OCI-LY1 (cell line): ENCODE results near the gene KLF11.
"Not testable (repeated sequence)": the region's sequence is repeated elsewhere in the genome, so short reads cannot be mapped to it uniquely, and the experiment has no call there.

Experiments
- H2AFZ ChIP-seq: fragments of 200-600 bp; sonication (generic), shearing (Covaris generic); 2 replicates; pipeline ENCODE4 v1.6.0; 2014; ENCODE audit warnings: antibody characterized with exemption, mild to moderate bottlenecking, low read length
- H3F3A ChIP-seq: fragments of 200-600 bp; sonication (generic), shearing (Covaris generic); 2 replicates; pipeline ENCODE4 v1.6.0; 2014; ENCODE audit warnings: mild to moderate bottlenecking, antibody characterized with exemption, low read length, moderate library complexity; ENCODE audit not compliant: insufficient read depth
- H3K27ac ChIP-seq: fragments of 200-600 bp; sonication (generic); 2 replicates; pipeline ENCODE4 v1.5.1; 2014; ENCODE audit warnings: low read length, mixed run types, mild to moderate bottlenecking, low read depth; ENCODE audit not compliant: poor library complexity, severe bottlenecking
- H3K27me3 ChIP-seq: fragments of 200-600 bp; sonication (generic); 2 replicates; pipeline ENCODE4 v1.6.0; 2014; ENCODE audit warnings: antibody characterized with exemption, mild to moderate bottlenecking, low read length, moderate library complexity; ENCODE audit not compliant: insufficient read depth
- H3K36me3 ChIP-seq: fragments of 200-600 bp; sonication (generic); 2 replicates; pipeline ENCODE4 v1.6.1; 2014; ENCODE audit warnings: mild to moderate bottlenecking, antibody characterized with exemption, low read length, moderate library complexity, mixed read lengths; ENCODE audit not compliant: insufficient read depth
- H3K4me1 ChIP-seq: fragments of 200-600 bp; sonication (generic); 2 replicates; pipeline ENCODE4 v1.5.1; 2014; ENCODE audit warnings: mild to moderate bottlenecking, low read length, moderate library complexity; ENCODE audit not compliant: insufficient read depth, severe bottlenecking
- H3K4me2 ChIP-seq: fragments of 200-600 bp; sonication (generic), shearing (Covaris generic); 2 replicates; pipeline ENCODE4 v1.6.1; 2014; ENCODE audit warnings: low read length
- H3K4me3 ChIP-seq: fragments of 200-600 bp; sonication (generic); 2 replicates; pipeline ENCODE4 v1.5.1; 2014; ENCODE audit warnings: low read length, low read depth, mild to moderate bottlenecking, mixed read lengths; ENCODE audit not compliant: poor library complexity, severe bottlenecking
- H3K79me2 ChIP-seq: fragments of 200-600 bp; shearing (Covaris generic); 2 replicates; pipeline ENCODE4 v1.6.1; 2016; ENCODE audit warnings: mixed run types, low read length, mixed read lengths; ENCODE audit not compliant: insufficient read depth
- H3K9ac ChIP-seq: fragments of 200-600 bp; sonication (generic), shearing (Covaris generic); 2 replicates; pipeline ENCODE4 v1.6.1; 2014; ENCODE audit warnings: mild to moderate bottlenecking, low read length, mixed read lengths
- H3K9me2 ChIP-seq: fragments of 200-600 bp; sonication (generic), shearing (Covaris generic); 2 replicates; pipeline ENCODE4 v1.6.1; 2014; ENCODE audit warnings: low read depth, mild to moderate bottlenecking, low read length, mixed read lengths
- H3K9me3 ChIP-seq: fragments of 200-600 bp; shearing (Covaris generic); 2 replicates; pipeline ENCODE4 v1.6.1; 2014; ENCODE audit warnings: low read length, mixed read lengths
- H4K20me1 ChIP-seq: fragments of 200-600 bp; sonication (generic), shearing (Covaris generic); 2 replicates; pipeline ENCODE4 v1.6.0; 2016; ENCODE audit warnings: mild to moderate bottlenecking, low read length; ENCODE audit not compliant: insufficient read depth
- EZH2 ChIP-seq: fragments of 200-600 bp; sonication (generic), shearing (Covaris generic); IDR thresholded peaks from 2 replicates; pipeline ENCODE4 v1.8.0; 2017; ENCODE audit warnings: borderline replicate concordance, mixed run types, mild to moderate bottlenecking, antibody characterized with exemption, low read length, moderate library complexity, mixed read lengths
- TF ChIP-seq, protein P1 (sequence below): fragments of 200-600 bp; sonication (generic), shearing (Covaris generic); IDR thresholded peaks from 2 replicates; pipeline ENCODE4 v1.5.1; 2017; ENCODE audit warnings: mild to moderate bottlenecking, antibody characterized with exemption, low read length, moderate library complexity, mixed read lengths

KLF11 gene

DNA sequence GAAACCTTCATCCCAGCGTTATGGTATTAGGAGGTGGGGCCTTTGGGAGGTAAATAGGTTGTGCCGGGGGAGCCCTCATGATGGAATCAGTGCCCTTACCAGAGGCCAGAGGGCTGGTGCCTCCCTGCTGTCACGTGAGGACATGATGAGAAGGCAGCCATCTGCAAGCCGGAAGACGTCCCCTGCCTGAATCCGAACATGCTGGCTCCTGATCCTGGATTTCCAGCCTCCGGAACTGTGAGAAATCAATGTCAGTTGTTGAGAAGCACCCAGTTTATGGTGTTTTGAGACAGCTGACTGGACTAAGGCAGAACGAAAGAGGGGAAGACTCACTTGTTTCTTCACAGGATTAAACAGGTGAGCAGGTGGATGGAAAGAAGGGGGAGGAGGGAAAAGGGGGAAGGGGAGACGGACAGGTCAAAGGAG is 13.0 kb upstream of the KLF11 start:
- no peak overlapping the region for H3K9ac ChIP-seq
- no peaks in the 10 kb centered on the region for H3K9me2 ChIP-seq
- no peak overlapping the region for H3K4me2 ChIP-seq
- H3K9me3 ChIP-seq: no peaks in the 10 kb centered on the region
- no peak overlapping the region for H3K27ac ChIP-seq
- 0 out of 2 replicates have a peak, but pooled peaks cover 5% of the 10 kb centered on the region for H3K27me3 ChIP-seq
- no peak overlapping the region for H3K4me3 ChIP-seq
- no peaks in the 10 kb centered on the region for H3K4me1 ChIP-seq
- H3K36me3 ChIP-seq: no peaks in the 10 kb centered on the region
- H4K20me1 ChIP-seq: no peaks in the 10 kb centered on the region
- no peak for TF ChIP-seq EZH2
- TF ChIP-seq, protein P1, sequence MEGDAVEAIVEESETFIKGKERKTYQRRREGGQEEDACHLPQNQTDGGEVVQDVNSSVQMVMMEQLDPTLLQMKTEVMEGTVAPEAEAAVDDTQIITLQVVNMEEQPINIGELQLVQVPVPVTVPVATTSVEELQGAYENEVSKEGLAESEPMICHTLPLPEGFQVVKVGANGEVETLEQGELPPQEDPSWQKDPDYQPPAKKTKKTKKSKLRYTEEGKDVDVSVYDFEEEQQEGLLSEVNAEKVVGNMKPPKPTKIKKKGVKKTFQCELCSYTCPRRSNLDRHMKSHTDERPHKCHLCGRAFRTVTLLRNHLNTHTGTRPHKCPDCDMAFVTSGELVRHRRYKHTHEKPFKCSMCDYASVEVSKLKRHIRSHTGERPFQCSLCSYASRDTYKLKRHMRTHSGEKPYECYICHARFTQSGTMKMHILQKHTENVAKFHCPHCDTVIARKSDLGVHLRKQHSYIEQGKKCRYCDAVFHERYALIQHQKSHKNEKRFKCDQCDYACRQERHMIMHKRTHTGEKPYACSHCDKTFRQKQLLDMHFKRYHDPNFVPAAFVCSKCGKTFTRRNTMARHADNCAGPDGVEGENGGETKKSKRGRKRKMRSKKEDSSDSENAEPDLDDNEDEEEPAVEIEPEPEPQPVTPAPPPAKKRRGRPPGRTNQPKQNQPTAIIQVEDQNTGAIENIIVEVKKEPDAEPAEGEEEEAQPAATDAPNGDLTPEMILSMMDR: no peak
- no peaks in the 10 kb centered on the region for H3K79me2 ChIP-seq
- H3F3A ChIP-seq: no peaks in the 10 kb centered on the region
- H2AFZ ChIP-seq: no peak overlapping the region

DNA sequence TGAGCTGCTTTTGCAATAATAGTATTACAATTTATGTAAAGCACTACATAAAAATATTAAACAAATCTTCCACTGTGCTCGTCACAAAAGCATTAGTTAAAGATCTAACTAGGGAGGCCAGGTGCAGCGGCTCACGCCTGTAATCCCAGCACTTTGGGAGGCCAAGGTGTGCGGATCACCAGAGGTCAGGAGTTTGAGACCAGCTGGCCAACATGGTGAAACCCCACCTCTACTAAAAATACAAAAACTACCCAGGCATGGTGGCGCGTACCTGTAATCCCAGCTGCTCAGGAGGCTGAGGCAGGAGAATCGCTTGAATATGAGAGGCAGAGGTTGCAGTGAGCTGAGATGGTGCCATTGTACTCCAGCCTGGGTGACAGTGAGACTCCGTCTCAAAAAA is 12.6 kb upstream of the KLF11 start:
- H3F3A ChIP-seq, H3K4me2 ChIP-seq, H3K4me1 ChIP-seq, H3K9me3 ChIP-seq, H2AFZ ChIP-seq, H3K36me3 ChIP-seq, H3K27me3 ChIP-seq, H3K79me2 ChIP-seq, H3K9me2 ChIP-seq, H3K9ac ChIP-seq, H4K20me1 ChIP-seq, H3K4me3 ChIP-seq, H3K27ac ChIP-seq: not testable (repeated sequence)

DNA sequence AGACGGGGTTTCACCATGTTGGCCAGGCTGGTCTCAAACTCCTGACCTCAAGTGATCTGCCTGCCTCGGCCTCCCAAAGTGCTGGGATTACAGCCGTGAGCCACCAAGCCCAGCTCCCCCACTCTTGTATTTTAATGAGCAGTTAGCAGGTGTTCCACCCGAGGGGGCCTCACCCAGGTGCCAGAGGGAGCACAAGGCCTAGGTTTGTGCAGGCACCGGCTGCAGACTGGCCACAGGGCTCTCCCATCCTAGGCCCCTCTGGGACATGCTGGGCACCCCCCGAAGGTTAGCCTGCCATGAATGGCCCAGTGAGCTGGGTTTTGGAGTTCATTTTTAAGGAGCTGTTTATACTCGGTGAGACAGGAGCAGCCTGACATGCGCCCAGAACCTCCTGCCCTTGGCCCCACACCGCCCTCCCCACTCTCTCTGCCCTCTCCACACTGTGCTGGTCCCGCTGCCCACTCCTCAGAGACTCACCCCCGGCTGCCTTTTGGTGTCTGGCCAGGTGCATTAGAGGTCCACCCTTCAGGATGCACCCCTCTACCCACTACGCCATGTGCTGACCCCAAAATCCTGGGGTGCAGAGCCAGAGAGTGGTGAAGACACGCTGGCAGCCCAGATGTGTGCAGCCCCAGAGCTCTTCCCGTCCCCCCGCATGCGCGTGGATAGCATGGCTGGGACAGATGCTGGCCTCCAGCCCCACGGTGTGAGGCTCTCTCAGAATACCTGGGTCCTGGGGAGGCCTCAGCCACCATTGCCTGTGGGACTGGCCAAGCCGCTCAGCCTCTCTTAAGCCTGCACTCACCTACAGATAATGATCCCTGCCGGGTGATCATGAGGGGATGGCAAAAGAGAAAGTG is 11.2 kb upstream of the KLF11 start:
- TF ChIP-seq, protein P1: no peak
- no peak for TF ChIP-seq EZH2
- Histone ChIP-seq H3K4me3 (no peak overlapping the region), H3K27ac (no peak overlapping the region), H3K4me1 (no peaks in the 10 kb centered on the region), H3K79me2 (no peaks in the 10 kb centered on the region), H3K4me2 (no peak overlapping the region), H3K27me3 (0 out of 2 replicates have a peak, but pooled peaks cover 5% of the 10 kb centered on the region), H2AFZ (no peak overlapping the region), H3F3A (no peaks in the 10 kb centered on the region), H3K36me3 (no peaks in the 10 kb centered on the region), H4K20me1 (no peaks in the 10 kb centered on the region), H3K9me2 (no peaks in the 10 kb centered on the region), H3K9me3 (no peaks in the 10 kb centered on the region), H3K9ac (no peak overlapping the region)

DNA sequence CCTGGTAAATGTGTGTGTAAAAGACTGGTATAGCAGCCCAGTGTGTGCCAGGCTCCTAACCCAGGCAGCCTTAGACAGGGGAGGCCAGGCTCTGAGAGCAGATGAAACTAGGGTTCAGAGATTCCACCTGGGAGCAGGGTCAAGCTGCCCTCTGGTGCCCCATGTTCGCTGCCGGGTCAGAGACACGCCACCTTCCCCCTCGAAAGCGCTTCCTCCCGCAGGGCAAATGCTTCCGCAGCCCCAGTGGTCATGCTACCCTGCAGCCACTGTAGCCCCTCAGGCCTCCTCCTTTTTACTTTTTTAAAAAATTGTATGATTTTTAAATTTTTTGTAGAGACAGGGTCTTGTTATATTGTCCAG is 10.6 kb upstream of the KLF11 start:
- Histone ChIP-seq H3K36me3 (no peaks in the 10 kb centered on the region), H3K9me3 (no peaks in the 10 kb centered on the region), H3K9ac (no peak overlapping the region), H3K27me3 (0 out of 2 replicates have a peak, but pooled peaks cover 5% of the 10 kb centered on the region), H3K4me2 (no peak overlapping the region), H3K27ac (no peak overlapping the region), H3K9me2 (no peaks in the 10 kb centered on the region), H3K4me1 (no peaks in the 10 kb centered on the region), H3K79me2 (no peaks in the 10 kb centered on the region), H3K4me3 (no peak overlapping the region), H4K20me1 (no peaks in the 10 kb centered on the region), H3F3A (no peaks in the 10 kb centered on the region), H2AFZ (no peak overlapping the region)
- no peak for TF ChIP-seq EZH2
- TF ChIP-seq, protein P1: no peak
